Parathyroid adenoma (tissue), 2 donors: ENCODE results near the gene MAD1L1.

Experiments used
- H2AFZ ChIP-seq: fragments of 300-600 bp; sonication (generic); one replicate; pipeline ENCODE4 v1.7.0; 2017; ENCODE audit warnings: antibody characterized with exemption, mild to moderate bottlenecking
- H3K27ac ChIP-seq: fragments of 300-600 bp; sonication (generic); one replicate; pipeline ENCODE4 v1.7.0; 2017
- H3K27me3 ChIP-seq: fragments of 300-600 bp; sonication (generic); one replicate; pipeline ENCODE4 v1.7.0; 2017; ENCODE audit warnings: low read length; ENCODE audit not compliant: control insufficient read depth, insufficient read depth
- H3K36me3 ChIP-seq: fragments of 300-600 bp; sonication (generic); one replicate; pipeline ENCODE4 v1.7.0; 2017; ENCODE audit warnings: low read length; ENCODE audit not compliant: control insufficient read depth, insufficient read depth
- H3K4me1 ChIP-seq: fragments of 300-600 bp; sonication (generic); one replicate; pipeline ENCODE4 v1.7.0; 2017; ENCODE audit warnings: control low read depth
- H3K4me2 ChIP-seq: fragments of 300-600 bp; sonication (generic); one replicate; pipeline ENCODE4 v1.7.0; 2017; ENCODE audit warnings: low read length
- H3K4me3 ChIP-seq: fragments of 300-600 bp; sonication (generic); one replicate; pipeline ENCODE4 v1.7.0; 2017; ENCODE audit warnings: low read depth, low read length
- H3K79me2 ChIP-seq: fragments of 300-600 bp; sonication (generic); one replicate; pipeline ENCODE4 v1.7.0; 2017; ENCODE audit warnings: control low read depth
- H3K9ac ChIP-seq: fragments of 300-600 bp; sonication (generic); one replicate; pipeline ENCODE4 v1.7.0; 2017; ENCODE audit warnings: mild to moderate bottlenecking
- H3K9me3 ChIP-seq: fragments of 300-600 bp; sonication (generic); one replicate; pipeline ENCODE4 v1.7.0; 2017; ENCODE audit warnings: low read length; ENCODE audit not compliant: control insufficient read depth
- CTCF ChIP-seq: fragments of 300-600 bp; sonication (generic); IDR thresholded peaks from one replicate; pipeline ENCODE4 v1.7.0; 2017; ENCODE audit warnings: antibody characterized with exemption, mild to moderate bottlenecking
- donor health status: primary hyperparathyroidism.

MAD1L1 gene

GRCh38 chr7:2072798-2073197 lies 159.9 kb downstream of the MAD1L1 start:
- no peak for TF ChIP-seq CTCF
- no peaks in the 10 kb centered on the region for H3K36me3 ChIP-seq
- no peak overlapping the region for H3K4me3 ChIP-seq
- no peak overlapping the region for H3K4me2 ChIP-seq
- H3K79me2 ChIP-seq = no peaks in the 10 kb centered on the region
- no peak overlapping the region for H3K9ac ChIP-seq
- H3K4me1 ChIP-seq = no peaks in the 10 kb centered on the region
- no peaks in the 10 kb centered on the region for H3K27me3 ChIP-seq
- H2AFZ ChIP-seq = no peak overlapping the region
- no peaks in the 10 kb centered on the region for H3K9me3 ChIP-seq
- no peak overlapping the region for H3K27ac ChIP-seq

- H3K4me1 ChIP-seq = no peaks in the 10 kb centered on the region
- TF ChIP-seq CTCF = no peak
Measured at GRCh38 chr7:2072042-2072441, 160.7 kb downstream of the MAD1L1 start.

GRCh38 chr7:2071133-2071832 lies 161.5 kb downstream of the MAD1L1 start:
- no peaks in the 10 kb centered on the region for H3K4me1 ChIP-seq
- no peaks in the 10 kb centered on the region for H3K9me3 ChIP-seq
- H3K27ac ChIP-seq = no peak overlapping the region
- H3K36me3 ChIP-seq = no peaks in the 10 kb centered on the region
- no peak overlapping the region for H3K4me3 ChIP-seq
- no peaks in the 10 kb centered on the region for H3K27me3 ChIP-seq
- H2AFZ ChIP-seq = no peak overlapping the region
- no peak for TF ChIP-seq CTCF
- H3K79me2 ChIP-seq = no peaks in the 10 kb centered on the region
- no peak overlapping the region for H3K4me2 ChIP-seq
- H3K9ac ChIP-seq = no peak overlapping the region

More at GRCh38 chr7:2072042-2072441, 160.7 kb downstream of the MAD1L1 start:
- no peaks in the 10 kb centered on the region for H3K79me2 ChIP-seq
- no peak overlapping the region for H2AFZ ChIP-seq
- H3K27ac ChIP-seq = no peak overlapping the region
- H3K9me3 ChIP-seq = no peaks in the 10 kb centered on the region
- no peak overlapping the region for H3K9ac ChIP-seq
- no peak overlapping the region for H3K4me2 ChIP-seq
- no peaks in the 10 kb centered on the region for H3K36me3 ChIP-seq
- H3K27me3 ChIP-seq = no peaks in the 10 kb centered on the region
- H3K4me3 ChIP-seq = no peak overlapping the region

- no peak overlapping the region for H3K4me2 ChIP-seq
- H3K27me3 ChIP-seq = no peaks in the 10 kb centered on the region
- H2AFZ ChIP-seq = no peak overlapping the region
- no peaks in the 10 kb centered on the region for H3K36me3 ChIP-seq
- no peak overlapping the region for H3K4me3 ChIP-seq
- no peaks in the 10 kb centered on the region for H3K4me1 ChIP-seq
- no peak overlapping the region for H3K9ac ChIP-seq
- no peaks in the 10 kb centered on the region for H3K9me3 ChIP-seq
- no peak overlapping the region for H3K27ac ChIP-seq
- no peaks in the 10 kb centered on the region for H3K79me2 ChIP-seq
- TF ChIP-seq CTCF = no peak
Measured at GRCh38 chr7:2070151-2070763, 162.5 kb downstream of the MAD1L1 start.

GRCh38 chr7:2069472-2069860 lies 163.3 kb downstream of the MAD1L1 start:
- no peak overlapping the region for H2AFZ ChIP-seq
- TF ChIP-seq CTCF = no peak
- no peaks in the 10 kb centered on the region for H3K79me2 ChIP-seq
- H3K4me3 ChIP-seq = no peak overlapping the region
- H3K9ac ChIP-seq = no peak overlapping the region
- H3K4me2 ChIP-seq = no peak overlapping the region
- no peaks in the 10 kb centered on the region for H3K27me3 ChIP-seq
- no peaks in the 10 kb centered on the region for H3K4me1 ChIP-seq
- no peaks in the 10 kb centered on the region for H3K9me3 ChIP-seq
- H3K27ac ChIP-seq = no peak overlapping the region
- H3K36me3 ChIP-seq = no peaks in the 10 kb centered on the region
